ENCODE measurements around the gene HES7.
"Not testable (repeated sequence)": the region's sequence is repeated elsewhere in the genome, so short reads cannot be mapped to it uniquely, and the experiment has no call there.

Gene HES7

GRCh38 chr17:8095361-8095760, 28.5 kb downstream of the HES7 start:
- no peak for DNase-seq

DNA sequence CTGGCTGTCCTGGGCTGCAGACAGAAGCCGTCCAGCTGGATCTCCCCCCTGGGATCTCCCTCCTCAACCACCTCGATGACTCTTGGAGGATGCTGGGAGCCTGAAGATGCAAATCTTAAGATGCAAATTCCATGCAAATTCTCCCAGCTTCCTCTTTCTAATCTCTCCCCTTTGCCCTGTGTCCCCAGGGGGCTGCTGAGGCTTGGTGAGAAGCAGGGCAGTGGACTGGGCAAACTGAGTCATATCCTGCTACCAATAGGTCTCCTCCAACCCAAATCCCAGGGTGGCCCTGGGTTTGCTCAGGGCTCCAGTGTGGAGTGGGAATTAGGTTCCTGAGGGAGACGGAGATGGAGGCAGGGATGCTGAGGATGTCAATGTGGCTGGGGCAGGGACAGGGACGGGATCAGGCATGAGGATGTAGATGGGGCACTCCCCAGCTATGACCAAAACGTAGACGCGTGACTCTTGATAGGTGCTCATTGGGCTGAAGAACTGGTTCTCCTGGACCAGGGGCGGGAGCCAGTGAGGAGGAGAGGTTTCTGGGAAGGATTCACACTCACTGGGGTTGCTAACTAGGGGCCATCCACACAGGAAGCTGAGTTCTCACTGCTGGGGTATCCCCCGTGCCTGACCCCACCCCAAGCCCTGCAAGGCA, 32.7 kb downstream of the HES7 start:
- no peak for DNase-seq

DNA sequence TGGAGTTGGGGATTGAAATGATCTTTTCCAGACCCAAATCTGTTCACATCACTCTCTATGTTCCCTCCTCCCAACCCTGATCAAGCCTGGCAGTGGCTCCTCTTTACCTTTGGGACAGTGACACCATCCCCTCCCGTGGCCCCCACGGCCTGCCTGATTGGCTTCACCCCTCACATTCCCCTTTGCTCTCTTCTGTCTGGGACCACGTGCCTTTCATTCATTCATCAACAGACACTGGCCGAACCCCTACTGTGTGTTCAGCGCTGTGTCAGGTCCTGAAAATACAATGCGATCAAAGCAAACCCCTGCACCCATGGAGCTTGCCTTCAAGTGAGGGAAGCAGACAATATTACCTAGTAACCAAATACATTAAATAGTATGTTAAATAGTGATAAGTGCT, 34.2 kb downstream of the HES7 start:
- no peak for DNase-seq

DNA sequence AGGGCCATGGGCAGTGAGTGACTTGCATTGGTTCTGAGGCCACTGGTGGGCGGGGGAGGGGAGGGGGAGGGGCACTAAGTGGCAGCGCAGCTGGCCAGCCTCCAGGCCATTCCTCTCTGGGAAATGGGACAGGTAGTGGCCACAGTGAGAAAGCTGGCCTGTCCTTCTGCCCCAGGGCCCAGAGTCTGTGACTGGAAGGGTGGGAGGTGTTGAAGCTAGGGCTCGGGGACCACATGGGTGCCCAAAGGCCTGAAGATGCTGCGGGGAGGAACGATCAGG, 36.0 kb downstream of the HES7 start:
- no peak for DNase-seq

- no peak for DNase-seq
Observed at GRCh38 chr17:8087075-8087951, 36.6 kb downstream of the HES7 start, which contains the start of gene ALOX12B. Gene ALOX12B, minus strand, starts transcription at chr17:8087716. Its CDS starts 274 bp downstream, at chr17:8087442.

DNA sequence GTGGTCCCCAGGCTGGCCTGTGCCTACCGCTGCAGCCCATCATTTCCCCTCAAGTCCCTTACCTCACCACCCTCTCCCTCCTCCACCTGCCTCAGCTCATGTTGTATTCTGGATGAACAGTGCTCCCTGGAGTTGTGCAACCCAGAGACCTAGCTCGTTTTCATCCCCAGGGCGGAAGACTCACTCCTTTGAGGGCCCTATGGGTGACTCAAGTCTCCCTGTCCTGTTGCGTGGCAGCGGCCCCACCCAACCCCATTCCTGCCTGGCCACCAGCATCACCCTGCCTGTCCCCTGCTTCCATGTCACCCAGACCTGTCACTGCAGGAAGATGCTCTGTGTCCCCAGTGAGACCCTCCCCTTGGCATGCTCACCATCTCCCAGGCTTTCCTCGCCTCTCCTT, 39.7 kb downstream of the HES7 start:
- no peak for DNase-seq

DNA sequence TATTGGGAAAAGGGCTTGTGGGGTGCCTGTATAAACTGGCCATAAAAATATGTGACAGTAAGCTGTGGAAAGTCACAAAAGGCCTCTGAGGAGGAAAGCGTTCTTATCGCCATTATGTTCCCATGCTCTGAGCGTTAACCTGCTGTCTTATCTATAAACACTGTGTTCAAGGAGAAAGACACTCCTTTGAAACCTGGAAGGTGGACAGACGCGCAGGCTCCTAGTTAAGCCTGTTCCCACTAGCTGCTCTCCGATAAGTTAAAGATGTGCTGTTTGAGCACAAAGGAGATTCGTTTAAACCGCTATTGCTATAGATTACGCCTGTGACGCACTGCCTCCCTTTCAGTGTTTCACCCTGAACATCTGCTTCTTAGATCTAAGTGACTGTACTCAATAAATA, 41.6 kb downstream of the HES7 start:
- DNase-seq: no peak

DNA sequence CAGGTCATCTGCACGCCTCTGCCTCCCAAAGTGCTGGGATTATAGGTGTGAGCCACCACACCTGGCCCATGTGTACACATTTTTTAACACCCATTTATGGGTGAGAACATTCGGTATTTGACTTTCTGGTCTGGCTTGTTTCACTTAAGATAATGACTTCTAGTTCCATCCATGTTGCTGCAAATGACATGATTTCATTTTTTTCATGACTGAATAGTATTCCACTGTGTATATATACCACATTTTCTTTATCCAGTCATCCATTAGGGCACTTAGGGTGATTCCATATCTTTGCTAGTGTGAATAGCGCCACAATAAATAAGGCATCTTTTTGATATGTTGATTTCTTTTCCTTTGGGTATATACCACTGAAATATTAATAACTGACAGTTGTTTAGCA, 42.0 kb downstream of the HES7 start:
- no peak for DNase-seq

GRCh38 chr17:8080799-8081219, 43.1 kb downstream of the HES7 start:
- no peak for DNase-seq

DNA sequence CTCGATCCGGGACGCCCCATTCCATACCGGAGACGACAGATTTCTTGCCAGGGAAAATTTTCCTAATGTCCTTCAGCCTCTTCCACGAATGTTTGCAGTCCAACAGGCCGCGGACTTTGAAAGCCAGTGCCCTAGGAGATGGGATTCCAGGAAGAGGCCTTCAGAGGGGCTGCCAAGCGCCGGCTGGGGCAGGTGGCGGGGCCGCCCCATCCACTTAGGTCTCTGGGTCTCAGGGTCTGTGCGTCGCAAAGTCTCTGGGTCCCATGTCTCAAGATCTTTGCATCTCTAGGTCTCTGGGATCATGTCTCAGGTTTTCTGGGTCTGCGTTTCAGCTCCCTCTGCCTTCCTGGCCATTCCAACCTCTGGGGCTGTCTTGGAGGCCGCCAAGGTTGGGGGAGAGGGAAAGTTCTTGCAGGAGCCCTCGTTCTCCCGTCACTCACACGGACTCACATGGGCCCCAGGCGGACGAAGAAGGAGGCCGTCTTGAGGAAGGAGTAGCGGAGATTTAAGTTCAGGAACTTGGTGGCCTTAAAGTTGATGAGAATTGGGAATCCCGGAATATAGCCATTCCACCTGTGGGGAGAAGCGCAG, 43.6 kb downstream of the HES7 start:
- no peak for DNase-seq

GRCh38 chr17:8079291-8080207, 44.4 kb downstream of the HES7 start:
- peak; percentile 88 for DNase-seq

- not testable (repeated sequence) for DNase-seq
Observed at GRCh38 chr17:8077939-8078338, 46.0 kb downstream of the HES7 start.

DNA sequence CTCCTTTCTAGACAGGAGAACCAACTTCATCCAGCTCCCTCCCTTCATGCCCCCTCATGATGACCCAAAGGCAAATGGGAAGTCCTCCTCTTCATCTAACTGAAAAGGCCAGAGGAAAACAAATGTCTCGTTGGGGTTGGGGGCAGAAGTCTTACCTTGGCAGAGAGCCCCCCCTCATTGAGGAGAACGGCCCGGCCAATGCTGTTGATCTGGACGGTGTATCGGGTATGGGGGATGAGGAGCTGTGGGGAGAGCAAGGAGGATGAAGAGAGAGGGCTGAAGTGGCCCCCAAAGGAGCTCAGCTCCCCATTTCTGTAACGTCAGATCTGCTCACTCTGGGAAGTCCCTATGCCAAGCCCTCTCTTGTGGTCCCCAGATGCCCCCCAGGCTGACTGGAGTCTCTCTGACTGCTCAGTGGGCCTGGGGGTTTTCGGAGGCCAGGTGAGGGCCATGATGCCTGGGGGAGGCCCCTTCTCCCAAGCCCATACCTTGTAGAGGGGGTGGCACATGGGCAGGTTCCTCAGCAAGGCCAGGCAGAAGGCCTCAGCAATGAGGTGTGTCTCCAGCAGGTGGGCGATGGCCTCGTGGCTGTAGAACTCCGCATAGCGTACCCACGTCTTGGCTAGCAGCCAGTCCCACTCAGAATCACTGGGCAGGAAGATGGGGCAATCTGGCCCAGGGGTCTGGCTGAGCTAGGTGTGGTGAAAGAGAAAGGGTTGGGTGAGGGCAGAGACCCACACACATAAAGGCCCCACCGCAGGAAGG, 47.2 kb downstream of the HES7 start:
- DNase-seq: no peak

DNA sequence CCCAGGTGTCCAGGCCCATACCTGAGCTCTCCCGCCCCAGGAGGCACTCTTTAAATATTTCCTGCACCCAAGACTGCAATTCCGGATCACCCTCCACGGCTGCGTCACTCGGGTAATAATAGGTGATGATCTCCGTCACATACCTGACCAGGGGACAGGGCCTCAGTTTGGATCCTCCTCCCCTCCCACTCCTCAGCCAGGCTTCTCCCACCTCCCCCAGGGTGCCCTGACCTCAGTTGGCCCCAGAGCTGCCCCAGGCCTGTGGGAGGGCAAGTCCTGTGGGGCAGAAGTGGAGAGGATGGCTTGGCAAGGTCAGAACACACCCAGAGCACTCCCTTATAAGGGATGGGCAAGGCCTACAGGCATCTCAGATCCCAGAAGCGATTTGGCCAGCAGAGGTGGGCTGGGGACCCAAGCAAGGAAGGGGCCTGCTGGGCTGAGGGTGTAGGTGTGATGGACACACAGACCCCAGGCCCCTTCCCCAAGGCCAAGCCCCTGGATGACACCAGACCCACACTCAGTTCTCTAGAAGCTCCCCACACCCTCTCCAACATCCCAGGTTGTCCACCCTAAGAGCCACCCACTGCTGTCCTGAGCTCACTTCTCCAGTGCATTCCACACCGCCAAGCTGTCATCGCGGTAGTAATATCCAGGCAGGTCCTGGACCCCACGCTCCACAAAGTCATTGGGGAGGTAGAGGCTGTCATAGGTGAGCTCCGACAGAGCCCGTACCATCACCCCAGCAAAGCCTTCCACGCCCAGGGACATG, 48.1 kb downstream of the HES7 start:
- no peak for DNase-seq

GRCh38 chr17:8075081-8075480, 48.8 kb downstream of the HES7 start:
- no peak for DNase-seq

DNA sequence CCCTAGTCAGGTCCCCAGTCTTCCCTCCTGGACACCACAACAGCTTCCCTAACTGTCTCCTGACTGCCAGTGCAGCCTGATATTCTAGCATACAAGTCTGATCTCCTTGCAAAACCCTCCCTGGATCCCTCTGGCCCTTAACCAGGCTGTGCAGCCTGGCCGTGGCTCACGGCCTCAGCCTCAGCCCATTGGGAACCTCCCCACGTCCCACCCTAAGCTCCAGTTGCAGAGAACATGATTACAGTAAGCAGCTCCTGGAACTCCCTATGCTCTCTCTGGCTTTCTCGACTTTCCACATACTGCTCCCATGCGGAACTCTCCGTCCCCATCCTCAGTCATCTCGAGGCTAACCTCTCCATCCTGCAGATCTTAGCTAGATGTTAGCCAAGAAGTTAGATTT, 49.4 kb downstream of the HES7 start:
- no peak for DNase-seq

DNA sequence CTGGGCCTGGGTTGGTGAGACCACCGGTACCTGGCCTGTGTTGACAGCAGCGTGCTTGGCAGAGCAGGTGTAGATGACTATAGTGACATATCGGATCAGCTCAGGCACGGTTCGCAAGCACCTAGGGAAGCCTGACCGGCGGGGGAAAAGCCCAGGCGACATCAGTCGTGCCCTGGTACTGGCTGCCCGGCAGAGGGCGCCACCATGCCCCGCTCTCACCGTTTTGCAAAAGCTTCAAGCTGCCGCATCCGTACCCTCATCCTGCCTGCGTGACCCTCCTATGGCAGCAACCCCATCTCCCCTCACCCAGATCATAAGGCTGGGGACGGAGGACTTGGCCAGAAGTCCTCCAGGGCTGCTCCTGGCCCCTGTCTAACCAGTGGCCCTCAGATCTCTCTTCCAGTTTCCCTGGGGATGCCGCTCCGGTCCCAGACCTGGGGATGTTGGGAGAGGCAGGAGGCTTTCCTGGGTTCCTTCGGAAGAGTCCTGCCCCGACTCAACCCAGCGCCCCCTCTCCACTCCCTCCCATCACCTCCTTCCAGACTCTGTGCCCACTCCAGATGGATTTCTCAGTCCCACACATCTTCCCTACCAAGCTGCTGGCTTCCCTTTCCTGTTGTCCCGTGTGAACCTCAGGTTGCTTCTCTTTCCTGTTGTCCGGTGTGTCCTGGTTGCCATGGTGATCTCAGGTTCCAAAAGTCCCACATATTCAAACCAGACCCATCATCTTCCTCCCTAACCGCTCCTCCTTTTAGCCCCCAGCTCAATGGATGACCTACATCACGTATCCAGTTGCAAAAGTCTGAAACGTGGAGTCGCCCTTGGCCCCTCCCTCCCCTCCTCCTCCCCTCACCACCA, 50.0 kb downstream of the HES7 start:
- DNase-seq: peak; percentile 92

DNA sequence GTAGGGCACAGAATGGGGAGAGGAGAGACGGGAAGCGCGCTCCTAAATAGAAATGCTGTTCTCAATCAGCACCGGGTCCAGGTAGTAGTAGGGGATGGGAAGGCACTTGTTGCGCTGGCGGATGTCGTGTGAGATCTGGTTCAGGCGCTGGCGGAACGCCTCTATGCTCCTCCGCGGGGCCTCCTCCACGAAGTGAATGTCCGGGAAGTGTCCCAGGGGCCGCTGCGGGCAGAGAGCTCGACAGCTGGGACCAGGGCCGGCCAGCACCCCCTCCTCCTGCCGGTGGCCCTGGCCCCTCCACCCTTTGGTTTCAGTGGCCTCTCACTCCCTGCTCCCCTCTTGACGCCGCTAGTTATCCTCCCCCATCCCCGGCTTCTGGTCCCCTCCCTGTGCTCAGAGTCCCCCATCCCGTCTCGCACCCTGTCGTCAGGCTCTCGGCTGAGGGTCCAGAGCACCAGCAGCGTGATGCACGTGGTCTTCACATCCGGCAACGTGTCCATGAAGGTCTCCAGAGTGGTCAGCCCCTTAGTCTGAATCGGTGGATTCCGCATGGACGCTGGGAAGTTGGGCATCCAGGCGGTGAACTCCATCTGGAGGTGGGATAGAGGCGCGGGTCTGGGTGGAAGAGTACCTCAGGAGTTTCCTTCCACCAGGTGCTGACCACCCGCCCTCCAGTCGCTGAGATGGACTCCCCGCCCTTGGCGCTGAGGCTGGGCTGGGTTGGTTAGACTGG, 51.0 kb downstream of the HES7 start:
- DNase-seq: peak; percentile 47

GRCh38 chr17:8072341-8072728, 51.6 kb downstream of the HES7 start:
- DNase-seq: peak; percentile 14

- DNase-seq: no peak
Observed at GRCh38 chr17:8071496-8071895, 52.4 kb downstream of the HES7 start.

All from stimulated activated CD4-positive, alpha-beta T cell treated with anti-CD3 and anti-CD28 coated beads, Interleukin-15, amount 100 ng/mL, for 24 hours (primary cell).